HepG2 (cell line): Measurements from ENCODE around the gene NBEA. TPM values are rescaled to one million over a fixed set of nuclear protein-coding genes. Genes with fewer than 3 reads are reported as not detected.
A peak's percentile ranks its signal among the peaks of the same experiment; 100 is the strongest.

Source experiments
- BRCA1 ChIP-seq: sonication (generic); formaldehyde crosslinking; IDR thresholded peaks from 2 replicates; pipeline ENCODE4 v1.4.0; 2020; ENCODE audit warnings: missing genetic modification reagents
- CCDC6 ChIP-seq: sonication (generic); formaldehyde crosslinking; IDR thresholded peaks from 2 replicates; pipeline ENCODE4 v1.8.1; 2022; ENCODE audit warnings: mild to moderate bottlenecking, missing genetic modification reagents, moderate library complexity
- IKZF4 ChIP-seq: sonication (generic); formaldehyde crosslinking; IDR thresholded peaks from 2 replicates; pipeline ENCODE4 v1.5.1; 2020; ENCODE audit warnings: borderline replicate concordance, mild to moderate bottlenecking, low read depth, missing genetic modification reagents; ENCODE audit errors: not compliant biosample characterization
- MLXIP ChIP-seq: sonication (generic); formaldehyde crosslinking; IDR thresholded peaks from 2 replicates; pipeline ENCODE4 v1.9.0; 2021; ENCODE audit warnings: missing genetic modification reagents, borderline replicate concordance
- MYC ChIP-seq: sonication (generic); formaldehyde crosslinking; IDR thresholded peaks from 2 replicates; pipeline ENCODE4 v1.9.0; 2021; ENCODE audit warnings: missing genetic modification reagents, borderline replicate concordance
- RBFOX2 ChIP-seq: fragments of 200-400 bp; formaldehyde crosslinking; IDR thresholded peaks from 2 replicates; pipeline ENCODE4 v1.6.1; 2017; ENCODE audit warnings: low read depth, mild to moderate bottlenecking, low read length
- TRIM24 ChIP-seq: sonication (generic); formaldehyde crosslinking; IDR thresholded peaks from 2 replicates; pipeline ENCODE4 v1.8.0; 2022; ENCODE audit warnings: mild to moderate bottlenecking, missing genetic modification reagents
- ZFX ChIP-seq: sonication (generic); formaldehyde crosslinking; IDR thresholded peaks from 2 replicates; pipeline ENCODE4 v1.4.0; 2020; ENCODE audit warnings: mild to moderate bottlenecking, low read depth, missing genetic modification reagents, moderate library complexity
- ZKSCAN5 ChIP-seq: sonication (generic); formaldehyde crosslinking; IDR thresholded peaks from 2 replicates; pipeline ENCODE4 v1.5.1; 2020; ENCODE audit warnings: mild to moderate bottlenecking, missing genetic modification reagents
- ZNF138 ChIP-seq: sonication (generic); formaldehyde crosslinking; IDR thresholded peaks from 2 replicates; pipeline ENCODE4 v1.5.0; 2020; ENCODE audit warnings: mild to moderate bottlenecking, low read depth, missing genetic modification reagents
- ZNF232 ChIP-seq: sonication (generic); formaldehyde crosslinking; IDR thresholded peaks from 2 replicates; pipeline ENCODE4 v1.4.0; 2020; ENCODE audit warnings: missing genetic modification reagents, borderline replicate concordance
- ZNF274 ChIP-seq: sonication (generic); formaldehyde crosslinking; IDR thresholded peaks from 2 replicates; pipeline ENCODE4 v1.5.1; 2020; ENCODE audit warnings: mild to moderate bottlenecking, missing genetic modification reagents
- ZNF512 ChIP-seq: sonication (generic); formaldehyde crosslinking; IDR thresholded peaks from 2 replicates; pipeline ENCODE4 v1.4.0; 2020; ENCODE audit warnings: mild to moderate bottlenecking, missing genetic modification reagents
- ZNF572 ChIP-seq: sonication (generic); formaldehyde crosslinking; IDR thresholded peaks from 2 replicates; pipeline ENCODE4 v1.5.1; 2020; ENCODE audit warnings: mild to moderate bottlenecking, missing genetic modification reagents
- ZNF691 ChIP-seq: sonication (generic); formaldehyde crosslinking; IDR thresholded peaks from 2 replicates; pipeline ENCODE4 v1.4.0; 2020; ENCODE audit warnings: missing genetic modification reagents, low read depth, mild to moderate bottlenecking, borderline replicate concordance
- polyA plus RNA-seq, 8 experiments: library from polyadenylated mRNA; depleted of rRNA in 3 of 8; stranded (reverse) in 7 of 8; unstranded in 1 of 8; fragments of >200 nt; fragmentation: Illumina TruSeq in 4 of 8; extraction: Trizol in 4 of 8; gene quantifications; 2 replicates each; pipeline versions ENCODE4 v1.2.1 to v1.2.3, GENCODE V29; 2011 to 2016; ENCODE audit warnings: low read depth in 4 of 8, missing spikeins in 1 of 8, mixed read lengths in 1 of 8; ENCODE audit not compliant: insufficient read depth in 1 of 8
- total RNA-seq, 5 experiments: library from RNA; depleted of rRNA; stranded (reverse); fragments of >200 nt; fragmentation: Illumina TruSeq; extraction: Trizol; gene quantifications; 2 replicates each; pipeline ENCODE4 v1.2.3, GENCODE V29; 2016; ENCODE audit warnings: low read depth in 1 of 5
- TF ChIP-seq, protein P1 (sequence below): sonication (generic); formaldehyde crosslinking; IDR thresholded peaks from 2 replicates; pipeline ENCODE4 v1.4.0; 2020; ENCODE audit warnings: missing genetic modification reagents

Gene NBEA
- total and polyA plus RNA-seq, 2 of the 13 experiments (the other 11 are each of a cell fraction or from before 2014, with no cell fraction given): 2.7 to 2.8 TPM

DNA sequence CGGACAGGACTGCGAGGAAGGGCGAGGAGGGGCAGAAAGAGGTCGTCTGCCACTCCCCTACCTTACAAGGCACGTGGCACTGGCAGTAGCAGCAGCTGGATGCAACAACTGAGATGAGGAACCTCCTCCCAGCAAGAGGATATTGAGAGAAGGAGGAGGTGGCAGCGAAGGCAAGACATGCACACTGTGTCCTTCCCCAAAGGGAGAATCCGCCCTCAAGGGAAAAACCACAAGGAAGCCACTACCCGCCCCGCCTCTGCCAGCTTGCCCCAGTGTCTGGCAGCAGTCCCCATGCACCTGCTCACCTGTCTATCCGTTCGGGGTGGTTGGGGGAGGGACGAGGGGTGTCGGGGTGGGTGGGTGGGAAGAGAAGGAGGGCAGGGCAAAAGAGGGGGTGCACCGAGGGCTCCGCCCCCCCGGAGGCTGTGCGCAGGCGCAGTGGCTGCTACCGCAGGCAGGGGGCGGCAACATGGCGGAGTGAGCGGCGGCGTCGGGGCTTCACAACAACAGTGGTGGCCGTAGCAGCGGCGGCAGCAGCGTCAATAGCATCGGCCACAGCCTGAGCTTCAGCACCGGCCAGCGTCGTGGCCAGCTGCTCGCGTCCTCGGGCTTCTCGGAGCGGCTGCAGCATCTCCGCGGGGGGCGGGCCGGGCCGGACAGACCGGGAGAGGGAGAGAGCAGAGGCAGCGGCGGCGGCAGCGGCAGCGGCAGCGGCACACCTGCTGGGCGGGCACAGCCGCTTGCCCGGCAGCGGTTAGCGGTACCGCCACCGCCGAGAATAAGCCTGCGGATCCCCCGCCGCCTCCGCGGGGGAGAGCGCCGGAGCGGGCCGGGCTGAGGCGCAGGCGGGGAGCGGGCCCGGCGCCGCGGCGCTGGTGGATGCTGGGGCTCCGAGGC is at the start of gene NBEA (continued):
- no peak for TF ChIP-seq MLXIP (CRISPR knock-in tag)
- TF ChIP-seq BRCA1 (CRISPR knock-in tag): no peak
- TF ChIP-seq, protein P1, sequence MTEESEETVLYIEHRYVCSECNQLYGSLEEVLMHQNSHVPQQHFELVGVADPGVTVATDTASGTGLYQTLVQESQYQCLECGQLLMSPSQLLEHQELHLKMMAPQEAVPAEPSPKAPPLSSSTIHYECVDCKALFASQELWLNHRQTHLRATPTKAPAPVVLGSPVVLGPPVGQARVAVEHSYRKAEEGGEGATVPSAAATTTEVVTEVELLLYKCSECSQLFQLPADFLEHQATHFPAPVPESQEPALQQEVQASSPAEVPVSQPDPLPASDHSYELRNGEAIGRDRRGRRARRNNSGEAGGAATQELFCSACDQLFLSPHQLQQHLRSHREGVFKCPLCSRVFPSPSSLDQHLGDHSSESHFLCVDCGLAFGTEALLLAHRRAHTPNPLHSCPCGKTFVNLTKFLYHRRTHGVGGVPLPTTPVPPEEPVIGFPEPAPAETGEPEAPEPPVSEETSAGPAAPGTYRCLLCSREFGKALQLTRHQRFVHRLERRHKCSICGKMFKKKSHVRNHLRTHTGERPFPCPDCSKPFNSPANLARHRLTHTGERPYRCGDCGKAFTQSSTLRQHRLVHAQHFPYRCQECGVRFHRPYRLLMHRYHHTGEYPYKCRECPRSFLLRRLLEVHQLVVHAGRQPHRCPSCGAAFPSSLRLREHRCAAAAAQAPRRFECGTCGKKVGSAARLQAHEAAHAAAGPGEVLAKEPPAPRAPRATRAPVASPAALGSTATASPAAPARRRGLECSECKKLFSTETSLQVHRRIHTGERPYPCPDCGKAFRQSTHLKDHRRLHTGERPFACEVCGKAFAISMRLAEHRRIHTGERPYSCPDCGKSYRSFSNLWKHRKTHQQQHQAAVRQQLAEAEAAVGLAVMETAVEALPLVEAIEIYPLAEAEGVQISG (CRISPR knock-in tag): peak; percentile 32; the same call in 1 of the 2 replicates
- no peak for TF ChIP-seq IKZF4 (CRISPR knock-in tag)
- peak; percentile 71 for TF ChIP-seq ZFX (CRISPR knock-in tag)
- TF ChIP-seq ZNF691 (CRISPR knock-in tag): 0 out of 2 replicates have a peak, but pooled peaks have one; percentile 32
- TF ChIP-seq ZNF232 (CRISPR knock-in tag): peak; percentile 67; the same call in 1 of the 2 replicates
- no peak for TF ChIP-seq TRIM24
- TF ChIP-seq CCDC6 (CRISPR knock-in tag): peak; percentile 45; the same call in 1 of the 2 replicates
- no peak for TF ChIP-seq ZNF274 (CRISPR knock-in tag)
- TF ChIP-seq ZNF138 (CRISPR knock-in tag): no peak
- no peak for TF ChIP-seq ZKSCAN5 (CRISPR knock-in tag)
- no peak for TF ChIP-seq ZNF512 (CRISPR knock-in tag)
- no peak for TF ChIP-seq ZNF572 (CRISPR knock-in tag)
- peak; percentile 73 for TF ChIP-seq RBFOX2
- peak; percentile 48 for TF ChIP-seq MYC (CRISPR knock-in tag)
